Measurements from ENCODE around the gene CPT1A.
A peak's percentile ranks its signal among the peaks of the same experiment; 100 is the strongest.

CPT1A gene

DNA sequence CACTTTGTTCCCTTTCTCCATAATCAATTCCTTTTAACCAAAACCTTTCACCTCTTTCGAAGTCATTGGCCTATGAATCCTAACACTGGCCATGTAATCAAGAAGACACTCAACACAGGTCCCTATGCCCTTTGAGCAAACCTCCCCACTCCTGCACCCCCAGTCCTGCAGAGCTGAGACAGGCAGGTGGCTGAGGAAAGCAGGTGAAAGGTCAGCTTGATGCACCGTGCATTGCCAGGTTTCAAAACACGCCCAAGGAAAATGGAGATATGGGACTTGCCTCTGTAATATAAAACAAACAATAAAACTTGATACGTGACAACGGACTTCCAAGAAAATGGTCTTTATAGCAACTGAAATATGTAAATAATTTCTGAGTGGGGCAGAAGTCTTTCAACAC, 10.6 kb downstream of the CPT1A start:
- no peak for DNase-seq (ENCODE audit: low spot score)

DNA sequence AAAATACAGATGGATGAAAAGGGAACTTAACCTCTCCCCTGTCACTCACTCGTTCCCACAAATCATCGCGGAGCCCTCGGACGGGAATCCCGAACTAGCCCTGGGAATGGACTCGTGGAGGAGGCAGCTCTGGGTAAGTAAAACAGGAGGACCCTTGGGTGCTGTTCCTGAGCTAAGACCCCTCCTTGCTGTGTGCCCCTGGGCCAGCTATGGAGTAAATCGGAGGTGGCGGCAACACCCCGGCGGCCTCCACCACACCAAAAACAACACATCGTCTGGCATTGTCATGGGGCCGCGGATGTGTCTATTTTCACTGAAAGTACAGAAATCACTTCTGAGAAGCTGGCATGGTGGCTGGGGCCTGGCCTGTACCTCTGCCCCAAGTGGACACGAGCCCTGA, 12.1 kb downstream of the CPT1A start:
- DNase-seq (ENCODE audit: low spot score) = no peak

DNA sequence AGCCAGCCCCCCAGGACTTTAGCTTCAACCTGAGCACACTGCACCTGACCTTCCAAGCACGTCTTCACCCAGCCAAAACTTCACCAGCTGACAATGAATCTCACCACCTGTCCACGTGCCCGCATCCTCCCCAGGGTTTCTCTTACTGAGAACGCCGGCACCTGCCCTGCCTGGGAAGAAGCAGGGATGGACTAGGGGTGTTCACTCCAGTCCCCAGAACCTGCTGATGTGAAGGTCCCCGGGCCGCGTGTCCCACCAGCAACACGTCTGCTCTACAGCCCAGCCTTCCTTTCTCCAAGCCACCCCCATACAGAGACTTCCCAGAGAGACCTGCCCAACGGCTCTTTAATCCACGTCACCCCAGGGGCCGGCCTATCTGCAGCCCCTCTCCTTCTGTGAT, 12.8 kb downstream of the CPT1A start:
- DNase-seq (ENCODE audit: low spot score) = no peak

DNA sequence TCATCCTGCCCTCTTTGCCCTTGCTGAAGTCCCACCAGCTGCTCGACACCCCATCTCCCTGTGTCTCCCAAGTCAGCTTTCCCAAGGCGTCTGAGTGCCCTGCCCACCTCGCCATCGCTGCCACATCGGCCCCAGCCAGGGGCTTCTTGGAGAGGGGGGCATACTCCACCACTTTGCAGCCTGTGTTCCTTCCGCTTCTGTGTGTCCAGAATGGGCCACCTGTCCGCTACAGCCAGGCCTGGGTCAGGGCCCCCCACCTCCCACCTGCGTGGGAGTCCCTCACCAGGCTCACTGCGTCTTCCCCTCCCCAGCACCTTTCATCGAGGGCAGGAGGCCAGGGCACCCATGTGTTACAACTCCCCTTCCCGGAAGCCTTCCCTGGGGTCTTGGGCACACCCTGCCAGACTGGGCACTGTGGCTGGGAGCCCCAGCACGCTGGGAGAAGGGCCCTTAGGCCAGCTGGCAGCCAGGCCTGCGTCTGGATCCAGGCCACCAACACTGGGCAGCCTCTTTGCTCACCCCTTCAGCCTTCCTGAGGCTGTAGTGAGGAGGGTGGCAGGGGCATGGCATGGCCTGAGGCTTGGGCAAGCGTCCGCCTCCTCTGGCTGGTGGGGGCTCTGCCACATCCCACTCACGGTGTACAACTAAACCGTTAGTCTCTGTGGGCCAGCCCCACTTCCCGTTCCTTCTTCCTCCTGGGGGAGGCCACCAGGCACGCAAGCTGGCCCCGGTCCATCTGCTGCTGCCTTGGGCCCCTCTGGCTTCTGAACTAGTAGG, 13.4 kb downstream of the CPT1A start:
- no peak for DNase-seq (ENCODE audit: low spot score)

DNA sequence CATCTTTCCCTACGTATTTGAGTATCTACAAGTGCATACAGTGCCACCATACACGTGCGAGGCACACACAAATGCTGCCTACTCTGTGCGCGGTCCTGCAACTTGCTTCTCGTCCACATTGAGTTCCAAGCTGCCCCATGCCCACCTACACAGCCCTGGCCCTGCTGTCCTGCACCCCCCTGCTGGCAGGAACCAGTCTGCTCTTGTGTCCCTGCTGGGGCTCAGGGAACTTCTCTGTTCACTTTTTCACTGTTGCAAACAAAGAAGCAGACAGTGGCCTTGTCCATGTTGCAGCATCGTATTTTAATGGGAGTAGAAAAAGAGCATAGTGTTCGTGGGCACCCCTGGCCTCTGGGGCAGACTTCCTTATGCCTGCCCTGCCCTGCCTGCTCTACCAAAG, 14.0 kb downstream of the CPT1A start:
- no peak for DNase-seq (ENCODE audit: low spot score)

DNA sequence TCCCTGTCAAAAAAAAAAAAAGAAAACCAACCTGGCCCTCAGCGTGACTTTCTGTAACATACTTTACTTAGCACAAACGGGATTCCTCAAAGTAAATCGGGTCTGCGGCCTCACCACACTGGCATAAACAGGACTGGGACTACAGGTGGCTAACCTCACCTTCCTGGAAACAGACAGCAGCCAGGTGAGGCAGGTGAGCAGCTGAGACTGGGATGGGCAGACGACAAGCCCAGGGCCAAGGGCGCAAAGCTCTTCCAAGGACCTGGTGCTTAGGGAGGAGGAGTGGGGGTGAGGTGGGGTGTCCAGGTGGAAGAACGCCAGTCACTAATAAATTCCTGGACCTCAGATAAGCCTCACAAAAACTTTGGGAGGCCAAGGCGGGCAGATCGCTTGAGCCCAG, 15.0 kb downstream of the CPT1A start:
- DNase-seq (ENCODE audit: low spot score) = no peak

DNA sequence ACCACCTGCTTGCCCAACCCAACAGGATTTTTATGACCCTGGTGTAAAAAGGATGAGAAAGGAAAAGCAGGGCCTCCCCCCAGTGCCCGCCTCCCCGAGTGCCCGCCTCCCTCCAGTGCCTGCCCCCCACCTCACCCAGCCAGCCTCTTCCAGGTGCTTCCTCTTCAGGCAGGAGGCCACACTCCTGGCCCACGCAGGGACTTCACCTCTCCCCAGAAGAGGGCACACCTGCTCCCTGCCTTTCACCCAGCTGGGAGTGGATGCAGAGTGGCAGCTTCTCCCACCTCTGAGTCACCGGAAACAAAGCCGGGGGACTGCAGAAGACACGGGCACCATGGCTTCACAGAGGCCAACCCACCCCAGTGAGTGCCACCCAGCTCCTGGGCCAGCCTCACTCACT, 16.1 kb downstream of the CPT1A start:
- DNase-seq (ENCODE audit: low spot score) = peak; percentile 13

DNA sequence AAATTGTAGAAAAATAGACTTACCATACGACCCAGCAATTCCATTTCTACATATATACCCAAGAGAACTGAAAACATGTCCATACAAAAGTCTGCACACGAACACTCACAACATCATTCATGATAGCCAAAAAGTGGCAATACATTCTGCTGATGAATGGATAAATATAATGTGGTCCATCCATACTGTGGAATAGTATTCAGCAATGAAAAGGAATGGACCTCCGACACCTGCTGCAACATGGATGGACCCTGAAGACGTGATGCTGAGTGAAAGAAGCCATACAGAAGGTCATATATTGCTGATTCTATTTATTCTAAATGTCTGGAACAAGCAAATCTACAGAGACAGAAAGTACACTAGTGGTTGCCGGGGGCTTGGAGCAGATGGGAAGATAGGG, 19.2 kb downstream of the CPT1A start:
- DNase-seq (ENCODE audit: low spot score) = no peak

DNA sequence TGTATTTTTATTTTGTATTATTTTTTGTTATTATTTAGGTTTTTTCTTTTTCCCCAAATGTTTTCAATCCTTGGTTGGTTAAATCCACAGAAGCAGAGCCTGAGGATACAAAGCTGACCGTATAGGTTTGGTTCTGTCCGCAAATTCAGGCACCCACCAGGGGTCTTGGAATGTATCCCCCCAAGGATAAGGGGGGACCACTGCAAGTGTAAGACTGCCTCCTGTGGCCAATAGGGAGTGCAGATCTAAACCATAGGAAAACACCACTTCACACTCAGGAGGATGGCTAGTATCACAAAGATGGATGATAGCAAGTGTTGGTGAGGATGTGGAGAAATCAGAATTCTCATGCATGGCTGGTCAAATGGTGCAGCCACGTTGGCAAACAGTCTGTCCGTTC, 20.0 kb downstream of the CPT1A start:
- no peak for DNase-seq (ENCODE audit: low spot score)

DNA sequence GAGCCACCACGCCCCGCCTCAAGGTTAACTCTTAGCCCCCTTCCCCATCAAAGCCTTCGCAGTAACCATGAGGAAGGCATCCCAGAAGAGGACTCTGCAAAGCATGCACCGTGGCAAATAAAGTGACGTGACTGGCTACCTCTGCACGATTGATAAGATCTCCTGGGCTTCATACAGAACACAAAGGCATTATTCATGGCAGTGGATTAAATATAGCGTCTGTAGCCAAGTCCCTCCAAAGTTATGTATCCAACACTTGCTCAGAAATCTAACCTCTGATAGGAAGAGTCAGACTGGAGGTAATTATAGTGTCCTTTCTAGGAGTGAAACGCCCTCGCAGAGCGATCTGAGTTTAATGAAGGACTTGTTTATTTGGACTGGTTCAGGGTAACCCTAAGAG, 22.4 kb downstream of the CPT1A start:
- DNase-seq (ENCODE audit: low spot score) = no peak

DNA sequence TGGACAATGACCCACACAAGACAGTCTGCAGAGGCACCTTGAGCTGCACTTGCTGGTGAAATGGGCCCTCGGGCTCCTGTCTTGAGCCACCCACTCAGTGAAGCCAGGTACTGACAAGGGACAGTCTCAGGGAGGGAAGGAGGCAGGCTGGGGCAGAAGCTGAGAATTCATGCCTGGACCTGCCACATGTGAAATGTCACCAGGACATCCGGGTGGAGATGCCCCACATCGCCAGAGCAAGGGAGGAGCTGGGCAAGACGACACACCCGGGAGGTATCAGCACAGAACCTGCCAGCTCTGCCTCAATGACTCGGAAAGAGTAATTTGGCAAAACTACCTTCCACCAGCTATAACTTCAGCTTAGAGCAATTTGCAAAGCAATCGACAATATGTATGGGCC, 23.5 kb downstream of the CPT1A start:
- no peak for DNase-seq (ENCODE audit: low spot score)

DNA sequence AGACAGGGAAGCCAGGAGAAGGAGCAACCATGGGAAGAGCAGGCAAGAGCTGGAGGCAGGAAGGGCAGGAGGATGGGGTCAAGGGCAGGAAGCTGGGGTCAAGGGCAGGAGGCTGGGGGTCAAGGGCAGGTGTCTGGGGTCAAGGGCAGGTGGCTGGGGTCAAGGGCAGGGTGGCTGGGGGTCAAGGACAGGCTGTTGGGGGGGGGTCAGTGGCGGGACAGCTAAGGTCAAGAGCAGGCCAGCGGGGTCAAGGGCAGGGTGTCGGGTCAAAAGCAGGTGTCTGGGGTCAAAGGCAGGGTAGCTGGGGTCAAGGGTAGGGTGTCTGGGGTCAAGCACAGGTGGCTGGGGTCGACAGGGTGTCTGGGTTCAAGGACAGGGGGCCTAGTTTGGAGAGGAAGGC, 24.2 kb downstream of the CPT1A start:
- no peak for DNase-seq (ENCODE audit: low spot score)

DNA sequence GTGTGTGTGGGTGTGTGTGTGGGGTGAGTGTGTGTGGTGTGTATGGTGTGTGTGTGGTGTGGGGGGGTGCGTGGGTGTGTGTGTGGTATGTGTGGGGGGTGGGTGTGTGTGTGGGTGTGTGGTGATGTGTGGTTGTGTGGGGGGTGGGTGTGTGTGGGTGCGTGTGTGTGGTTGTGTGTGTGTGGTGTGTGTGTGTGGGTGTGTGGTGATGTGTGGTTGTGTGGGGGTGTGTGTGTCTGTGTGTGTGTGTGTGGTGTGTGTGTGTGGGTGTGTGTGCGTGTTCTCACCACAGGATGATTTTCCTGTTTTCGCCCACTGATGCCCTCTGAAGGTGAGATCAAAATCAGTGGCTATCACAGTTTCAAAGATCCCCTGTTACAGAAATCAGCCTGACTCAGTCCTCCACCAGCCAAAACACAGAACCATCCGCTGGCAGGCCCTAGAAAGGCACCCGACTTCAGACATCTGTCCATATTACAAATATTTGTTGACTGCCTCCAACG, 24.7 kb downstream of the CPT1A start:
- no peak for DNase-seq (ENCODE audit: low spot score)

DNA sequence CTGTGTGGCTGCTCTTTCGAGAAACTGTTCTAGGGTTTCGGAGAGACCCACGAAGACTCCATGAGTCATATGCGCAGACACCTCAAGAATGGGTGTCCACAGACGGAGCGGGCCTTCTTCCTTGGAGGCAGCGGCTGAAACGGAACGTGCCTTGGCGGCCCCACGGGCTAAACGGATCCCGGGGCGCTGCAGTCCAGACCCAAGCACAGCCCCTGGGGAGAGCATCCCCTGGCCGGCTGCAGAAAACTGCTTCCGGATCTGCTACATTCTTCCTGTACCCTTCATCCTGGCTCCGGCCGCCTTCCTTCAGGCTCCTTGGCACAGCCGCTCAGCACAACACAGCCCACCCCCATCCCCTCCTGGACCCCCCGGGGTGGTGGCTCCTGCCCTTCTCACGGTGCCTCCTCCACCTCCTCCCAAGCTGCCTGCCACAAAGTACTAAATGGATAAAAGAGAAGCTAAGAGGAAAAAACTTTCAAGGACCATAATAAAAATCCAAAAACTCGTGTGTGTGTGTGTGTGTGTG, 25.4 kb downstream of the CPT1A start:
- DNase-seq (ENCODE audit: low spot score) = no peak

DNA sequence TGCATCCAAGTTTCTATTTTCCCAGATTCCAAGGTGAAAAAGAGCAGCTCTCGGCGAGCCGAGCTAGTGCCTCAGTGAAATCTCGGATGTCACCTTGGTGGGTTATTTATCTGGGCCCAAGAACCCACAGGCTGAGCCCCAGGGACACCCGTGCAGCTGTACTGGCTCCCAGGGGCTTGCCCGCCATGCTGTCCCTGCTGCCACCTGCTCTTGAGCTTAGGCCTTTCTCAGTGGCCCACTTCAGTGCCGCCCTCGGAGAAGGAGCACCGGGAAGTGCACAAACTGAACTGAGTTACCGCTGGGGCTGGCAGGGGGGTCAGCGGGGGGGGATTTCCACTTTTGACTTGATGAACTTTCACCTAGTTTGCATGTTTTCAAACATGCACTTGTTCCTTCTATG, 27.9 kb downstream of the CPT1A start:
- no peak for DNase-seq (ENCODE audit: low spot score)

DNA sequence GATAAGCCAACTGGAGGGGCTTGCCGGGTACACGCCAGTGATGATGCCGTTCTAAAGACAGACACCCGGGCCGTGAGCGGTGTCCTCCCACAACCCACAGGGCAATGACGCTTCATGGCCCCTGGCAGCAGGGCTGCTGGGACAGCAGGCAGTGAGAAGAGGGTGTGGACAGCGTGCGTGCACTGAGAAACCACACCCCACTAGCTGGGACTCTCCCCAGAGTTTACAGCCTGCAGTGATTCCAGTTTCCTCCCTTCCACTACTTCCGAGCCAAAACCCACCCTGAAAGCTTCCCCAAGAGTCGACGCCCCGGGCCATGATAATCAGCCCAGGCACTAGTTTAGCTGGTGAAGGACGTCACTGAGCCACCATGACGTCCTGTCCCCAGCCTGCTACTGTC, 29.2 kb downstream of the CPT1A start:
- no peak for DNase-seq (ENCODE audit: low spot score)

DNA sequence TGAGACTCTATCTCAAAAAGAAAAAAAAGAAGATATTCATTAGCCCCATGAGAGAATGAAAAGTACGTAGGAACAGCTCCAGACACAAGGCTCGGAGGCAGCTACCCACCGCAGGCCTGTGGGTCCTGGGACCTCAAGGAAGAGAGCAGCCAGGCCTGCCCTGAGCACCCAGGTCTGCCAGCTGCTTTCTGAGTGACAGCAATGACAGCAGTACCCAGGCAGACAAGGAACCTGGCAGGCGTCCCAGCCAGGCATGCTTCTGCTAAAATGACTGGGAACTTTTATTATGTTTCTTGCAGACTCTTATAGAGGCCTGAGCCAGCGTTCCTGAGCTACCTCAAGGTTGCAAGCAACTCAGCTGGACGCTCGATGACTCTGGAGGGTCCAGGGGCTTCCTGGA, 31.6 kb downstream of the CPT1A start:
- DNase-seq (ENCODE audit: low spot score) = no peak

DNA sequence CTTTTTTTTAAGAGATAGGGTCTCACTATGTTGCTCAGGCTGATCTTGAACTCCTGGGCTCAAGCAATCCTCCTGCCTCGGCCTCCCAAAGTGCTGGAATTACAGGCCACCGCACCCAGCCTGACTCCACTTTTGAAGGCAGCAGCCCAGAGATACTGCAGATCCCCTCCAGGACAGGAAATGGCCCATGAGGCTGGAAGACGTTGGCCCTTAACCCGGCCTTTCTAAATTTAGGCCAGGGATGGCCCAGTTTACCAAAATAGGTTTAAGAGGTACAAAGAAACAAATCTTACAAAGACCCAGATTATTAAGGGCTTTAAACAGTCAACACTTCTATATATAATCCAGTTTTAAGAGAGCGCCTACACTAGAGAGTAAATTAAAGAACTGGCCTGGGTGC, 32.2 kb downstream of the CPT1A start:
- DNase-seq (ENCODE audit: low spot score) = no peak

DNA sequence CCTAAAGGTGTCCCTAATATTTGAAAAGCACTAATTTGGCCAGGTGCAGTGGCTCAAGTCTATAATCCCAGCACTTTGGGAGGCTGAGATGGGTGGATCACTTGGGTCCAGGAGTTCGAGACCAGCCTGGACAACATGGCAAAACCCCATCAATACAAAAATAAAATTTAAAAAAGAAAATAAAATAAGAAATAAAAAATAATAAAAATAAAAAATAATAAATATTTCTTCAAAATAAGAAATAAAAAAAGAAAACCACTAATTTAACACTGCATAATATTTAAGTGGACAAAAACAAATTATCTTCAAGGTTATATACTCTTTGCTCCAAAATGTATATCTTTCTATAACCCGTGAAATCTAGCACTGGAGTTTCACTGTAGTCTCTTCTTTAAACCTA, 32.9 kb downstream of the CPT1A start:
- DNase-seq (ENCODE audit: low spot score) = no peak

DNA sequence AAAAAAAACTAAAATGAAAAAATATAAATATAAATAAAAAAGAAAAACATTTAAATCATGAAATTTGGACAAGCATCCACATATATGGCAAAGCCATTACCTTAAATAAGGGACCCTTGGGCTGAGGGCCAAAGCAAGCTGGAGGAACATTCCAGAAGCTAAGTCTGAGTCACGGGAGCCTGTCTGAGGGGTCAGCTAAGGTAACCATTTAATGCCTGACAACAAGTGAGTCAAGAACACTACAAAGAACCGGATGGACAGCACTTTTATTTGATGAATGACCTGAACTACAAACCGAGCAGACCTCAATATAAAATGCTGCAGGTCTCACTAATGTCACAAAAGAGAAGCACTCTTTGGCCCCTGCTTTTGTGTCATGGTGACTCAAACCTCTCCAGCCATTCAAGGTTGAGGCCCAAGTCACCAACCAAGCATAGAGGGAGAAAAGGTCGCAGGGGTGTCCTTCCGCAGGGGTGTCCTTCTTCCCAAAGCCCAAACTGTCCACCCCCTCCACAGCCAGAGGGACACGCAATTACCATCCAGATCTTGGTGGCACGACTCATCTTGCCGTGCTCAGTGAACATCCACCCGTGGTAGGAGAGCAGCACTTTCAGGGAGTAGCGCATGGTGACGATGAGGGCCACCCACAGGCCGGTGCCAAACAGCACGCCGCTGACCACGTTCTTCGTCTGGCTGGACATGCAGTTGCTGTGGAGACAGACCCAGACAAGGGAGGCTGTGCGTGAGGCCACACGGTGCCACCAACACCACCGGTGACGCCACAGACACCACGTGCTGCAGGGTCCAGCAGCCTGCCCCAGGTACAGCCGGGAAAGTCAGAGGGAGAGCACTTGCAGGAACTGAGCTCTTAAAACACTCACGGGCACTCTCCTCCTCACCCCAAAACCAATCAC, 34.5 kb downstream of the CPT1A start:
- peak; percentile 17 for DNase-seq (ENCODE audit: low spot score)

DNA sequence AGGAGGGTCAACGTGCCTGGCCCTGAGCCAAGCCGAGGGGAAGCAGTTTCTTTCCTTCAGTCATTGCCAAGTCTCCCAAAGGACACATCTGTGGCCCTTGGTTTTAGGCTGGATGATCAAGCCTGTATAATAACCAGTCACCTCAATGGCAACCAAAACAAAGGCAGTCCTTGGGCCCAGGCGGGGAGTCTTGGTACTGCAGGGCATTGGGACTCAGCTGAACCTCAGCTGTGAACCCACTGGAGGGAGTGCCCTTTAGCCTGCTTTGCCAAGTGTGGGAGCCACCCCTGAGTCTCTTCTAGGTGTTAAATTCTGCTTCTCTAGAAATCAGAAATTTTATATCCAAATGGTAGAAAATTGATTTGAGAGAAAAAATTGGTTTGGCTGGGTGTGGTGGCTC, 36.9 kb downstream of the CPT1A start:
- DNase-seq (ENCODE audit: low spot score) = no peak

DNA sequence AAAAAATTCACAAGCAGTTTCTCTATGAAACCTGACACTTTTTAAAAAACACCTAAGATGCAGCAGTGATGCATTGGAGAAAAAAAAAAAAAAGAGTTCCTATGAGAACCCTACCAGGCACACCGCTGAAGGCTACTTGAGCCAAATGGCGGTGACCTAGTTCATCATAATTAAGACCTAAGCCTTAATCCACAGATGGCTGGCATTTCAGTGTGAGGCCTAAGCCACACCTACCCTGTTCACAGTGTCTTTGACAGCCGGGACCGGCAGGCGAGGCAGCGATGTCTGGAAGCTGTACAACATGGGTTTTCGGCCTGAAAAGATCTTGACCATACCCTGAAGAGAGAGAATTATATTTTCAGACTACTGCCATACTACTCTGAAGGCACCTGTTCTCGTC, 38.0 kb downstream of the CPT1A start:
- DNase-seq (ENCODE audit: low spot score) = no peak

DNA sequence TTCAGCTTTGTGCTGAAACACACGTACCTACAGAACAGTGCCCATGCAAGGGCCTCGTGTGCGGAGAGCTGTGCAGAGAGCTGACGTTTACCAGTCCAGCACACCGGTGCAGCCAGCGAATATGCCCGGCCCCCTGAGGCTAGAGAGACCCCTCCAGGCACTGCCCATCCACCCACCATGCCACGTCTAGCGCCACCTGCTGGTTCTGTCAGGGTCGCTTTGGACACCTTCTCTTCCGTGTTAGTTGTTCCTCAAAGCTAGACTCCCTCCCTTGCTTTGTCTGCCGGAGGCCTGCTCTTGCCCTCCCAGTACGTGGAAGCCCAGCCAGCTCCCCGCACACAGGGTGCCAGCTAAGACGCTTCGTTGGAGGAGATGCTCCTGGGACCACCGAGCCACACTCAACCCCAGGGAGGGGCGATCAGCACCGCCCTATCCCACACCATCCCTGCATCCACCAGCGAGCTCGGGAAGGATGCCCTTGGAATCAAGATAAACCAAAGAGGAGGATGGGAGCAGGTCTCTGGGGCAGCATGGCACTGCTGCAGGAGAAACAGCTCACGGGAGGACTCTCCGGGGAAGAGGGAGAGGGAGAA, 43.4 kb downstream of the CPT1A start:
- no peak for DNase-seq (ENCODE audit: low spot score)

Measured in kidney capillary endothelial cell (primary cell).